ENCODE results near the gene MAP4K1. TPM values are rescaled to one million over a fixed set of nuclear protein-coding genes. Genes with fewer than 3 reads are reported as not detected.
A peak's percentile ranks its signal among the peaks of the same experiment; 100 is the strongest.

Gene MAP4K1
- polyA plus RNA-seq, 2 of the 4 experiments (the other 2 are of a cell fraction), result 1.2 to 2.6 TPM

- Histone ChIP-seq H3K4me2 (peak overlapping the region; percentile 43), H3K9me3 (no peaks in the 10 kb centered on the region), H3K4me3 (no peak overlapping the region), H3K27ac (peak overlapping the region; percentile 46 to 79; a peak in 5 of 6 replicates), H3K4me1 (peaks cover 30% of the 10 kb centered on the region)
- POLR2A ChIA-PET, result interaction anchor here (0.6 kb wide), 1 partner anchor 190 kb away, joined by 3 read pairs; no protein-coding TSS in a partner anchor
- 79% methylated on average over 8 of the region's 8 CpGs for WGBS (ENCODE audit: missing lambda C conversion rate)
- ATAC-seq (peak in 1 of 2 experiments; percentile 32; a peak in 3 of 6 replicates), FAIRE-seq (no peak), DNase-seq (ENCODE audit: low read depth in 1 of 2, low spot score in 1 of 2) (peak in 1 of 2 experiments; percentile 81)
- TF ChIP-seq FOSL2 (IDR thresholded peaks at IDR 0.05) (no peak), FOSL2 (CRISPR knock-in tag; IDR thresholded peaks at IDR 0.05) (no peak), MAX (IDR thresholded peaks at IDR 0.05) (no peak)
- CTCF ChIA-PET, result interaction anchor here (0.6 to 10.0 kb wide), 11 partner anchors 7 to 317 kb away, joined by 3 to 157 read pairs (median 4); partner anchors contain the start of genes EIF3K, MRPS12 and SARS2
Measured at GRCh38 chr19:38644719-38645118, 27.0 kb upstream of the MAP4K1 start.

GRCh38 chr19:38642176-38642575 is 24.4 kb upstream of the MAP4K1 start:
- no peak for FAIRE-seq
- 92% methylated on average over 9 of the region's 9 CpGs for WGBS (ENCODE audit: missing lambda C conversion rate)
- Histone ChIP-seq H3K9me3 (no peaks in the 10 kb centered on the region), H3K4me1 (peaks cover 35% of the 10 kb centered on the region), H3K4me2 (peak overlapping the region; percentile 57), H3K4me3 (no peak overlapping the region), H3K27ac (peak overlapping the region; percentile 41 to 75)
- ATAC-seq, result peak; percentile 5 to 14; a peak in 4 of 6 replicates
- TF ChIP-seq PHF8 (IDR thresholded peaks at IDR 0.05; ENCODE audit: borderline replicate concordance, low read depth), result no peak
- TF ChIP-seq HDAC2 (IDR thresholded peaks at IDR 0.05), result no peak
- no peak for TF ChIP-seq FOSB (CRISPR knock-in tag; IDR thresholded peaks at IDR 0.05)
- TF ChIP-seq PBX3 (IDR thresholded peaks at IDR 0.05), result 0 out of 2 replicates have a peak, but pooled peaks have one; percentile 28
- no peak for TF ChIP-seq RNF2 (IDR thresholded peaks at IDR 0.05; ENCODE audit: borderline replicate concordance, low read depth)
- POLR2A ChIA-PET, result interaction anchor here (1.4 kb wide), 1 partner anchor 23 kb away, joined by 4 read pairs; the partner anchor contains the start of gene EIF3K
- CTCF ChIA-PET, result interaction anchor here (0.8 to 11.7 kb wide), 17 partner anchors 4 to 399 kb away, joined by 3 to 172 read pairs (median 5); partner anchors contain the start of genes ACTN4, FAM98C, MAP4K1 and MRPS12
- no peak for DNase-seq (ENCODE audit: low read depth in 1 of 2, low spot score in 1 of 2)

DNA sequence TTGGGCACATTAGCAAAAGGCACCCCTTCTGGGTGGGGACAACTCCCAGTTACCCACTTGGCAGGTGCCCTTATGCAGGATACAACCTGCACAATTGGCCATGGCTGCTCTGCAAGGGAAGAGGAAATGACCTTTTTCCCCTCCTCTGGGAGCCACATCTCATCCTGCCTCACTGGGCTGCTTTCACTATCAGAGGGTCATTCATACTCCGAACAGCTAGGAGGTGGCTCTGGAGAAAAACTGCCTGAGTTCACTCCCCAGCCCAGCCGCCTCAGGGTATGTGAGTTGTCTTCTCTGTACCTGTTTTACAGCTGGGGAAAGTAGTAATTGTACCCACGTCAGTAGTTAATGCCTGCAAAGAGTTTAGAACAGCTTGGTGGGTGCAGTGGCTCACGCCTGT is 22.6 kb upstream of the MAP4K1 start:
- Histone ChIP-seq H3K4me1 (peaks cover 47% of the 10 kb centered on the region), H3K27ac (peak overlapping the region in 1 of 2 experiments; percentile 56; a peak in 3 of 6 replicates), H3K4me3 (no peak overlapping the region), H3K9me3 (no peaks in the 10 kb centered on the region), H3K4me2 (no peak overlapping the region)
- POLR2A ChIA-PET, result interaction anchor here (0.7 kb wide), 1 partner anchor 18 kb away, joined by 3 read pairs; no protein-coding TSS in a partner anchor
- ATAC-seq (0 out of 6 replicates have a peak, but pooled peaks of 1 of the 2 experiments have one; percentile 9), DNase-seq (ENCODE audit: low read depth in 1 of 2, low spot score in 1 of 2) (no peak), FAIRE-seq (no peak)
- WGBS (ENCODE audit: missing lambda C conversion rate), result 87% methylated on average over 4 of the region's 4 CpGs
- CTCF ChIA-PET, result interaction anchor here (0.9 to 11.7 kb wide), 16 partner anchors 6 to 289 kb away, joined by 3 to 172 read pairs (median 7); partner anchors contain the start of genes ACTN4, EIF3K, FAM98C and MRPS12
- TF ChIP-seq ZSCAN20 (CRISPR knock-in tag; IDR thresholded peaks at IDR 0.05), result no peak
- TF ChIP-seq, protein P1, sequence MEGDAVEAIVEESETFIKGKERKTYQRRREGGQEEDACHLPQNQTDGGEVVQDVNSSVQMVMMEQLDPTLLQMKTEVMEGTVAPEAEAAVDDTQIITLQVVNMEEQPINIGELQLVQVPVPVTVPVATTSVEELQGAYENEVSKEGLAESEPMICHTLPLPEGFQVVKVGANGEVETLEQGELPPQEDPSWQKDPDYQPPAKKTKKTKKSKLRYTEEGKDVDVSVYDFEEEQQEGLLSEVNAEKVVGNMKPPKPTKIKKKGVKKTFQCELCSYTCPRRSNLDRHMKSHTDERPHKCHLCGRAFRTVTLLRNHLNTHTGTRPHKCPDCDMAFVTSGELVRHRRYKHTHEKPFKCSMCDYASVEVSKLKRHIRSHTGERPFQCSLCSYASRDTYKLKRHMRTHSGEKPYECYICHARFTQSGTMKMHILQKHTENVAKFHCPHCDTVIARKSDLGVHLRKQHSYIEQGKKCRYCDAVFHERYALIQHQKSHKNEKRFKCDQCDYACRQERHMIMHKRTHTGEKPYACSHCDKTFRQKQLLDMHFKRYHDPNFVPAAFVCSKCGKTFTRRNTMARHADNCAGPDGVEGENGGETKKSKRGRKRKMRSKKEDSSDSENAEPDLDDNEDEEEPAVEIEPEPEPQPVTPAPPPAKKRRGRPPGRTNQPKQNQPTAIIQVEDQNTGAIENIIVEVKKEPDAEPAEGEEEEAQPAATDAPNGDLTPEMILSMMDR (IDR thresholded peaks at IDR 0.05), result no peak
- no peak for TF ChIP-seq HMGXB4 (CRISPR knock-in tag; IDR thresholded peaks at IDR 0.05; ENCODE audit: borderline replicate concordance)

GRCh38 chr19:38639679-38640078 is 21.9 kb upstream of the MAP4K1 start:
- 0 out of 6 replicates have a peak, but pooled peaks of 1 of the 2 experiments have one; percentile 1 for ATAC-seq
- no peaks in the 10 kb centered on the region for H3K9me3 ChIP-seq
- H3K4me1 ChIP-seq, result peaks cover 44% of the 10 kb centered on the region
- POLR2A ChIA-PET, result interaction anchor here (0.6 to 2.1 kb wide), 4 partner anchors 8 to 52 kb away, joined by 3 to 9 read pairs (median 4); partner anchors contain the start of gene ACTN4
- FAIRE-seq, result no peak
- no peak overlapping the region for H3K4me2 ChIP-seq
- peak overlapping the region in 1 of 2 experiments; percentile 56; a peak in 3 of 6 replicates for H3K27ac ChIP-seq
- H3K4me3 ChIP-seq, result no peak overlapping the region
- TF ChIP-seq MYC (IDR thresholded peaks at IDR 0.05; ENCODE audit: borderline replicate concordance, low read length) (no peak), POLR2A (IDR thresholded peaks at IDR 0.05; ENCODE audit: low read length) (no peak), JUN (IDR thresholded peaks at IDR 0.05) (0 out of 5 replicates have a peak, but pooled peaks of 1 of the 2 experiments have one; percentile 12)
- no peak for DNase-seq (ENCODE audit: low read depth in 1 of 2, low spot score in 1 of 2)
- CTCF ChIA-PET, result interaction anchor here (1.0 to 11.7 kb wide), 17 partner anchors 7 to 290 kb away, joined by 3 to 172 read pairs (median 9); partner anchors contain the start of genes ACTN4, EIF3K, FAM98C and MAP4K1
- 81% methylated on average over 2 of the region's 2 CpGs for WGBS (ENCODE audit: missing lambda C conversion rate)
